HEK293T (cell line): ENCODE data around the gene MKRN2.

Experiments used
- CTBP1 ChIP-seq: fragments of 450-650 bp; IDR thresholded peaks from 2 replicates; pipeline ENCODE4 v1.6.1; 2016; ENCODE audit warnings: borderline replicate concordance
- ELF4 ChIP-seq: fragments of 450-650 bp; IDR thresholded peaks from 2 replicates; pipeline ENCODE4 v1.6.1; 2017; ENCODE audit warnings: antibody characterized with exemption
- FOXA1 ChIP-seq: fragments of 450-650 bp; IDR thresholded peaks from 2 replicates; pipeline ENCODE4 v1.6.1; 2016; ENCODE audit warnings: mild to moderate bottlenecking
- FOXM1 ChIP-seq: fragments of 450-650 bp; IDR thresholded peaks from 2 replicates; pipeline ENCODE4 v1.6.1; 2017; ENCODE audit warnings: mild to moderate bottlenecking, borderline replicate concordance
- L3MBTL2 ChIP-seq: fragments of 450-650 bp; conservative IDR thresholded peaks from 2 replicates; pipeline ENCODE4 v1.6.1; 2016; ENCODE audit warnings: mild to moderate bottlenecking
- LEF1 ChIP-seq: fragments of 450-650 bp; IDR thresholded peaks from 2 replicates; pipeline ENCODE4 v1.6.1; 2017; ENCODE audit warnings: mild to moderate bottlenecking, borderline replicate concordance
- SUZ12 ChIP-seq: fragments of 450-650 bp; IDR thresholded peaks from 2 replicates; pipeline ENCODE4 v1.6.1; 2016; ENCODE audit warnings: mild to moderate bottlenecking

- TF ChIP-seq SUZ12: no peak
- TF ChIP-seq FOXM1: no peak
- no peak for TF ChIP-seq FOXA1
- TF ChIP-seq CTBP1: no peak
- no peak for TF ChIP-seq ELF4
- TF ChIP-seq LEF1: no peak
- TF ChIP-seq L3MBTL2: no peak
Observed at GRCh38 chr3:12556314-12556689, 585 bp upstream of the MKRN2 start.
